HEK293T (cell line): ENCODE measurements around the gene GREB1L.

Experiments
- ARNT ChIP-seq: fragments of 450-650 bp; IDR thresholded peaks from 2 replicates; pipeline ENCODE4 v1.6.1; 2017; ENCODE audit warnings: mild to moderate bottlenecking
- BHLHE40 ChIP-seq: fragments of 450-650 bp; IDR thresholded peaks from 2 replicates; pipeline ENCODE4 v1.6.1; 2016; ENCODE audit warnings: mild to moderate bottlenecking, moderate library complexity, borderline replicate concordance
- CTBP1 ChIP-seq: fragments of 450-650 bp; IDR thresholded peaks from 2 replicates; pipeline ENCODE4 v1.6.1; 2016; ENCODE audit warnings: borderline replicate concordance
- FOXA1 ChIP-seq: fragments of 450-650 bp; IDR thresholded peaks from 2 replicates; pipeline ENCODE4 v1.6.1; 2016; ENCODE audit warnings: mild to moderate bottlenecking
- FOXK2 ChIP-seq: fragments of 450-650 bp; IDR thresholded peaks from 2 replicates; pipeline ENCODE4 v1.6.1; 2016; ENCODE audit warnings: mild to moderate bottlenecking
- FOXM1 ChIP-seq: fragments of 450-650 bp; IDR thresholded peaks from 2 replicates; pipeline ENCODE4 v1.6.1; 2017; ENCODE audit warnings: mild to moderate bottlenecking, borderline replicate concordance
- HDGF ChIP-seq: fragments of 450-650 bp; IDR thresholded peaks from 2 replicates; pipeline ENCODE4 v1.6.1; 2017; ENCODE audit warnings: antibody characterized with exemption, borderline replicate concordance
- LEF1 ChIP-seq: fragments of 450-650 bp; IDR thresholded peaks from 2 replicates; pipeline ENCODE4 v1.6.1; 2017; ENCODE audit warnings: mild to moderate bottlenecking, borderline replicate concordance
- NFRKB ChIP-seq: fragments of 450-650 bp; IDR thresholded peaks from 2 replicates; pipeline ENCODE4 v1.6.1; 2016; ENCODE audit warnings: mild to moderate bottlenecking, moderate library complexity
- PKNOX1 ChIP-seq: fragments of 450-650 bp; IDR thresholded peaks from 2 replicates; pipeline ENCODE4 v1.6.1; 2016
- SP1 ChIP-seq: fragments of 450-650 bp; IDR thresholded peaks from 2 replicates; pipeline ENCODE4 v1.6.1; 2017
- SUZ12 ChIP-seq: fragments of 450-650 bp; IDR thresholded peaks from 2 replicates; pipeline ENCODE4 v1.6.1; 2016; ENCODE audit warnings: mild to moderate bottlenecking
- TARDBP ChIP-seq: fragments of 450-650 bp; IDR thresholded peaks from 2 replicates; pipeline ENCODE4 v1.6.1; 2016

GRCh38 chr18:21459706-21460286 lies 217.8 kb downstream of the GREB1L start:
- TF ChIP-seq HDGF (no peak), FOXK2 (no peak), TARDBP (no peak), BHLHE40 (no peak), FOXA1 (no peak), SUZ12 (no peak), FOXM1 (no peak), ARNT (no peak), PKNOX1 (no peak), NFRKB (no peak), SP1 (no peak), CTBP1 (no peak), LEF1 (no peak)
